HG02970 (cell line): ENCODE results near the gene PRIM2.
"Not testable (repeated sequence)": the region's sequence is repeated elsewhere in the genome, so short reads cannot be mapped to it uniquely, and the experiment has no call there.

Experiments
- ATAC-seq: cut with Tn5 transposase; IDR thresholded peaks from one replicate; pipeline ENCODE4 v1.9.1; 2021; ENCODE audit warnings: mild to moderate bottlenecking, moderate library complexity, moderate number of reproducible peaks; ENCODE audit not compliant: unreplicated experiment, low FRiP score

Gene PRIM2, protein sequence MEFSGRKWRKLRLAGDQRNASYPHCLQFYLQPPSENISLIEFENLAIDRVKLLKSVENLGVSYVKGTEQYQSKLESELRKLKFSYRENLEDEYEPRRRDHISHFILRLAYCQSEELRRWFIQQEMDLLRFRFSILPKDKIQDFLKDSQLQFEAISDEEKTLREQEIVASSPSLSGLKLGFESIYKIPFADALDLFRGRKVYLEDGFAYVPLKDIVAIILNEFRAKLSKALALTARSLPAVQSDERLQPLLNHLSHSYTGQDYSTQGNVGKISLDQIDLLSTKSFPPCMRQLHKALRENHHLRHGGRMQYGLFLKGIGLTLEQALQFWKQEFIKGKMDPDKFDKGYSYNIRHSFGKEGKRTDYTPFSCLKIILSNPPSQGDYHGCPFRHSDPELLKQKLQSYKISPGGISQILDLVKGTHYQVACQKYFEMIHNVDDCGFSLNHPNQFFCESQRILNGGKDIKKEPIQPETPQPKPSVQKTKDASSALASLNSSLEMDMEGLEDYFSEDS

DNA sequence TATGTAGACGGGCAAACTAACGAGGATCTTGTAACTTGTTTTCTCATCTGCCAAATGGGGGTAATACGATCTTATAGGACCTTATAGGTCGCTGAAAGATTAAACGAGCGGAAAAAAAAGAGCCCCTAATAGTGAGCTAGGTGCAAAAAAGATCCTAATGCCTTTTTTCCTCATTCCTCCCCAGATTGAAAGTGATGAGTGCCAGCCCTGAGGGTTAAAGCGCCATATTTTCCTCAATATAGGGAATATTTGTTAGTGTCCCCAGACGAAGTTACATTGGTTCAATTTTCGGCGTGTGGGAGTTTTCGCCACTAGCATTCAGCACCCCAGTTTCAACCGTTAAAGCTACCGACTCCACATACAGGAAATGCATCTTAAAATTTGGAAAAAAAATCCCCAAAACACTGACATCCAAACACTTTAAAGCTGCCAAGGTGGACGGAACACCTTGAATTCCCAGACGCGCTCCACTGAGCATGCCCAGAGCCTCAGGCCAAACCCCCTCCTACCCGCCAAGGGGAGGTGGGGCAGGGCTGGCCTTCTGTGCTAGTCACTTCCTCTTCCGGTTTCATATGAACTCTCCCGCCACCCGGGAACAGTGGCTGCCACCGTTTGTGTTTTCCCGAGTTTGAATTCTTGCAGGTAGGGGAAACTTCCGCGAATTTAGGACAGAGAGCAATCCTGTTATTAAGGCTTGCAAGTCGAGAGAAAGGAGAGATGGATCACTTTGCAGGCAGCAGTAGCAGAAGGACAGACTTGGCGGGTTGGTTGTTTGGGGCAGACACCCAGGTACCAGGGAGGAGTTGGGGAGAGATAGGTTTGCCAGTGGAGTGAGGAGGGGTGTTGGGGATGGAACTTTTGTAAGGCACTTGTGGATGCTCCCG is at the start of gene PRIM2:
Gene PRIM2 (plus strand): TSS at position 571 of the 884 bp plus-strand sequence. CDS start 816 bp downstream, outside the sequence.
- peak; percentile 68 for ATAC-seq

- no peak for ATAC-seq
Measured at GRCh38 chr6:57268294-57268640, 49.2 kb upstream of the PRIM2 start.

GRCh38 chr6:57274113-57274824 is 43.2 kb upstream of the PRIM2 start:
- ATAC-seq = not testable (repeated sequence)

DNA sequence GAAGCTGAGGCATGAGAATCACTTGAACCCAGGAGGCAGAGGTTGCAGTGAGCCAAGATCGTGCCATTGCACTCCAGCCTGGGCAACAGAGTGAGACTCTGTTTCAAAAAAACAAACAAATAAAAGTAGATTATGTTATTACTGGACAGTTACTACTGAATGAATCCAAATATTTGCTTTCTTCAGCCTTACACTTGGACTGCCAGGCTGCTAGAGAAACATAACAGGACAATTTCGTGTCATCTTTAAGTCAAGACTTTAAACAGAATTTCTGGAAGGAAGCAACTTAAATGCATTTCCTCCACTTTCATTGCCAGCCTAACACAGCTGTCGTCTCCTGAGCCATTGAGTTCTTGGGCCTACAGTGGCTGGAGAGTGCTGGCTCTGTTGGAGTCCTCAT is 42.0 kb upstream of the PRIM2 start:
- ATAC-seq = no peak

- ATAC-seq = no peak
Measured at GRCh38 chr6:57276946-57277345, 40.5 kb upstream of the PRIM2 start.

GRCh38 chr6:57278570-57278969 is 38.9 kb upstream of the PRIM2 start:
- ATAC-seq = no peak

GRCh38 chr6:57279013-57279412 is 38.4 kb upstream of the PRIM2 start:
- ATAC-seq = no peak

GRCh38 chr6:57283106-57283505 is 34.3 kb upstream of the PRIM2 start:
- ATAC-seq = no peak

- no peak for ATAC-seq
Measured at GRCh38 chr6:57283911-57284455, 33.4 kb upstream of the PRIM2 start.

DNA sequence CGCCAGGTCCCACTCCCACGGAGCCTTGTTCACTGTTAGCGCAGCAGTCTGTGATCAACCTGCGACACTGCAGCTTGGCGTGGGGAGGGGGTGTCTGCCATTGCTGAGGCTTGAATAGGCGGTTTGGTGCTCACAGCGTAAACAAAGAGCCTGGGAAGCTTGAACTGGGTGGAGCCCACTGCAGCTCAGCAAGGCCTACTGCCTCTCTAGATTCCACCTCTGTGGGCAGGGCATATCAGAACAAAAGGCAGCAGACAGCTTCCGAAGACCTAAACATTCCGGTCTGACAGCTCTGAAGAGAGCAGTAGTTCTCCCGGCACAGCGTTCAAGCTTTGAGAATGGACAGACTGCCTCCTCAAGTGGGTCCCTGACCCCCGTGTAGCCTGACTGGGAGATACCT is 29.3 kb upstream of the PRIM2 start:
- not testable (repeated sequence) for ATAC-seq

- not testable (repeated sequence) for ATAC-seq
Measured at GRCh38 chr6:57293472-57293871, 24.0 kb upstream of the PRIM2 start.

DNA sequence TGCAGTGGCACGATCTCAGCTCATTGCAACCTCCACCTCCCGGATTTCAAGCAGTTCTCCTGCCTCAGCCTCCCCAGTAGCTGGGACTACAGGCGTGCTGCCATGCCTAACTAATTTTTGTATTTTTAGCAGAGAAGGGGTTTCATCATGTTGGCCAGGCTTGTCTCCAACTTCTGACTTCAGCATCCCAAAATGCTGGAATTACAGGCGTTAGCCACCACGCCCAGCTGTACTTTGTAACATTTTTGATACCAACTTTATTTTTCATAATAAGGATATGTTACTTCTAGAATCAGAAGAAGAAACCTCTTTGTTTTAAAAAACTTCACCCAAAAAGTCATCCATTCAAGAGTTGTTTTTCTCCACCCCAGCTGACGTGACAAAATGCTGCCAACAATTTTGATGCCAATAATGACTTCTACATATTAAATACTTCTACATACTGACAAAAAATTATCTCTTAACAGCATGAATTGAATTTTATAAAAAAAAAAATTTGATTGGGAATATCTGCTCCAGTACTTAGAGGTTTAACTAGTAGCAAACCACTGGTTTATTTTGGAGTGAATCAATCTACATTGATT is 22.5 kb upstream of the PRIM2 start:
- ATAC-seq = no peak

DNA sequence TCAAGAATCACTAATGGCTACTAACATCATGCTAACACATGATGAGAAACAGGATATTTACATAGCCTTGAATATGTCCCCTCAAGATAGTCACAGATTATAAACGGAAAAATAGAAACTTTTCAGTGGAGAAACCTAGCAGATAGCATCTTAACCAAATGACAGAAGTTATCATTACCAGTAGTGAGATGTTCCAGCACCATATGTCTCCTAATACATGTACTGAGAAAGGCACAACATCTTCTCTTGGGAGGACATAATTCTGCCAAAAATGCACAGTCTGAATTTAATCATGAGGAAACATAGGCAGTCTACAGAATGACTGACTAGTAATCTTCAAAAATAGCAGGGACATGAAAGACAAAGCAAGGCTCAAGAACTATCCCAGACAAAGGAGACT is 19.9 kb upstream of the PRIM2 start:
- ATAC-seq = no peak

DNA sequence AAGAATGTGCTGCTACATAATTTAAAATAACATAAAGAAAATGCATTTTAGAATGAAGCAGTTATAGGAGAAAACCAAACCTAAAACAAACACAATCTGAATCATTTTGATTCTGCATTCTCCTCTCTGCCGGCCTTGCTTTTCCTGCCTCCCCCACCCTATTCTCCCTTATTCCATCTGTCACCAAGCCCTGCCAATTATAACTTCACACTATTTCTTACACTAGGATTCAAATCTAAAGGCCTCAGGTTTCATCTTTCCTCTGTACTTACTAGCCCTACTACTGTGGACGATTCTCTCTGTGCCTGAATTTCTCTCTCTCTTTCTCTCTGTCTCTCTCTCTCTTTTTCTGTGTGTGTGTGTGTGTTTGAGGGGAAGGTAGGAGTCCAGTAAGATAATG is 18.7 kb upstream of the PRIM2 start:
- ATAC-seq = no peak

DNA sequence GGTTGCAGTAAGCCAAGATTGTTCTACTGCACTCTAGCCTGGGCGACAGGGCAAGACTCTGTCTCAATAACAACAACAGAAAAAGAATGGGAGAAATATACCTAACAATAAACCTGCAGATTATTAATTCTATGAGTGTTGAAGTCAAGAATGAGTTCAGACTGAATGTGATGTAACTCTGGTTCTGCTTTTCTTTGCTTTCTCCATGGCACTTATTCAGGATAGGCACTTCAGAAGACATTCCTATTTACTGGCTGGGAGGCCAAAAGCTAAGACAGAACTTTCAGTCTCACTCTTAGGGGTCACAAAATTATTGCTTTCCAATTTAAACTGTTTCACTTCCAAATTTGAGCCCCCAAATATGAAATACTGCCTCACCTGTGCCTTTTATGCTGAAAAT is 15.7 kb upstream of the PRIM2 start:
- ATAC-seq = no peak

GRCh38 chr6:57302477-57302876 is 15.0 kb upstream of the PRIM2 start:
- no peak for ATAC-seq

DNA sequence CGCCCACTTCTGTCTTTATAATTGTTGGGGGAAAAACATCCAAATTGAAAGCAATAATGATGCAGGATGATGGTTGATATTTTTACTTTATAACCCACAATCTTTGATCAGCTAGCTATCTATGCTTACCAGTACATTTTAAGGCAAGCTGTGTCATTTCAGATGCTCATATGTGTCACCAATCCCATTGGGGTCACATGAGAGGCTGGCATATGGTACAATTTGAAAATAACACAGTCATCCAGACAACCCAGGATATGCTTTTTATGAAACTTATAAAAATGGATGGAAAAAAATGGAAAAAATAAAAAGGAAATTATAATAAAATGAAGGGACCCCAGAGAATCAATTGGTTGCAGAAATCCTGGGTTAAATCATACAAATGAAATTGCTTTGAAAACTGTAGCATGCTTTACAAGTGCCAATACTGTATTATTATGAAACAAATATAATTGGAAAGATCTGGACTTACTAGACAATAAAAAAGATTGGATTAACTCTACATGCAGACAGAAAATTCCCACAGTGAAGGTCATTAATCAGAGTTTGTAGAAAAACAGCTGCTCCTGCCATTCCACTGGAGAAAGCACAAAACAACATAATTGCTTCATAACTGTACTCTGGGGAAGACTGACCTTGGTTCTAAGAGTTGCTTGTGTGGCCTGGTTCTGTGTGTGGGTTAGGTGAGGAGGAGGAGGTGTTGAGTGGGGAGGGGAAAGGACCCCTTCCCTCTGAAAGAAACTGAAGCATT is 13.3 kb upstream of the PRIM2 start:
- ATAC-seq = no peak

GRCh38 chr6:57305107-57305506 is 12.3 kb upstream of the PRIM2 start:
- no peak for ATAC-seq

DNA sequence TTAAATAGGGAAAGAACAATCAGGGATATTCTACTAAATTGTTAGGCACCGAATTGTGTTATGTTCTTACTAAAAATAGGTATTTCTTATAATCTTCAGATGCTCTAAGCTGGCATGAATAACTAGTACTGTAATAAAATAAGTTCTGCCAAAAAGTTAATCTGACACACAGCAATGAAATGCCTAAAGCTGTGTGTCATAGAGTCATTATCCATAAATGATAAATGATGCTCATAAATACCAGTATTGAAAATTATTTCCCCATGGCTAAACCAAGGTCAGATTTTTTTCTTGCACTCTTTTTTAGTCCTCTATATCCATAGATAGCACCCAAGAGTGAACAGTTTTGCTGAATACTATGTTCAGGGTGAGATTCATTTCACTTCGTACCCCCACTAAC is 11.7 kb upstream of the PRIM2 start:
- no peak for ATAC-seq
